Dermis blood vessel endothelial cell (primary cell): ENCODE measurements around the gene MAG. TPM values are rescaled to one million over a fixed set of nuclear protein-coding genes. Genes with fewer than 3 reads are reported as not detected.
"Not testable (repeated sequence)": the region's sequence is repeated elsewhere in the genome, so short reads cannot be mapped to it uniquely, and the experiment has no call there.

Source experiments
- DNase-seq: peaks from one replicate; pipeline ENCODE4 v3.0.0; 2010
- total RNA-seq: library from RNA; depleted of rRNA; stranded (reverse); fragments of >200 nt; gene quantifications from 2 replicates; pipeline ENCODE4 v1.2.3, GENCODE V29; 2014

MAG gene
- total RNA-seq, 1 donor from 2014 or later = not detected

GRCh38 chr19:35346193-35347052, 54.5 kb downstream of the MAG start:
- no peak for DNase-seq

- no peak for DNase-seq
Measured at GRCh38 chr19:35347171-35347929, 55.4 kb downstream of the MAG start, which contains the start of gene FFAR1. Gene FFAR1, plus strand, starts transcription at chr19:35347902. Its CDS starts 3,650 bp downstream, at chr19:35351552.

- no peak for DNase-seq
Measured at GRCh38 chr19:35347930-35348298, 56.0 kb downstream of the MAG start.

GRCh38 chr19:35348911-35349611, 57.1 kb downstream of the MAG start:
- DNase-seq = no peak

- no peak for DNase-seq
Measured at GRCh38 chr19:35349614-35350521, 57.9 kb downstream of the MAG start.

- DNase-seq = no peak
Measured at GRCh38 chr19:35350591-35350990, 58.6 kb downstream of the MAG start.

- DNase-seq = no peak
Measured at GRCh38 chr19:35351411-35352176, 59.6 kb downstream of the MAG start.

GRCh38 chr19:35352177-35352447, 60.2 kb downstream of the MAG start:
- no peak for DNase-seq

- DNase-seq = peak; percentile 85
Measured at GRCh38 chr19:35352448-35353304, 60.7 kb downstream of the MAG start.

GRCh38 chr19:35353635-35354034, 61.7 kb downstream of the MAG start:
- DNase-seq = no peak

GRCh38 chr19:35354898-35355297, 62.9 kb downstream of the MAG start:
- no peak for DNase-seq

- DNase-seq = no peak
Measured at GRCh38 chr19:35355791-35356460, 64.0 kb downstream of the MAG start.

GRCh38 chr19:35357867-35358573, 66.1 kb downstream of the MAG start, which contains the start of gene FFAR3:
Gene FFAR3, plus strand, starts transcription at chr19:35358460. Its CDS starts 431 bp downstream, at chr19:35358891.
- peak; percentile 51 for DNase-seq

- DNase-seq = not testable (repeated sequence)
Measured at GRCh38 chr19:35358834-35359233, 66.9 kb downstream of the MAG start.

GRCh38 chr19:35359395-35359794, 67.4 kb downstream of the MAG start:
- DNase-seq = not testable (repeated sequence)

- not testable (repeated sequence) for DNase-seq
Measured at GRCh38 chr19:35360081-35360480, 68.1 kb downstream of the MAG start.

GRCh38 chr19:35360880-35361420, 69.0 kb downstream of the MAG start:
- DNase-seq = no peak

GRCh38 chr19:35362261-35363000, 70.5 kb downstream of the MAG start:
- DNase-seq = no peak
